SK-MEL-5 (cell line): ENCODE measurements around the gene BLOC1S1. TPM values are rescaled to one million over a fixed set of nuclear protein-coding genes. Genes with fewer than 3 reads are reported as not detected.

Experiments
- DNase-seq: peaks from one replicate; pipeline ENCODE4 v3.0.0-alpha.2; 2016; ENCODE audit warnings: low read depth, low spot score
- in situ Hi-C: cut with HindIII; loops from 2 replicates; pipeline ENCODE4 v1.10.0; 2016; ENCODE audit warnings: low sequenced_read_pairs, high pct_unique_total_duplicates, low pct_unique_long_range_greater_than_20kb
- polyA plus RNA-seq, 2 experiments: library from polyadenylated mRNA; depleted of rRNA; stranded (reverse); fragments of >200 nt; gene quantifications; 2 replicates each; pipeline ENCODE4 v1.2.3, GENCODE V29; 2015
- total RNA-seq: library from RNA; depleted of rRNA; stranded (reverse); fragments of >200 nt; shearing (Covaris generic); gene quantifications from 2 replicates; pipeline ENCODE4 v1.2.3, GENCODE V29; 2014; rRNA removed

BLOC1S1 gene
- 119 and 124 TPM in 2 replicates for total RNA-seq
- polyA plus RNA-seq (2015; cell fraction: cytosol; rRNA removed) = 108 and 157 TPM in 2 replicates
- polyA plus RNA-seq (2015; cell fraction: nucleus; rRNA removed) = 23.9 and 34.8 TPM in 2 replicates

DNA sequence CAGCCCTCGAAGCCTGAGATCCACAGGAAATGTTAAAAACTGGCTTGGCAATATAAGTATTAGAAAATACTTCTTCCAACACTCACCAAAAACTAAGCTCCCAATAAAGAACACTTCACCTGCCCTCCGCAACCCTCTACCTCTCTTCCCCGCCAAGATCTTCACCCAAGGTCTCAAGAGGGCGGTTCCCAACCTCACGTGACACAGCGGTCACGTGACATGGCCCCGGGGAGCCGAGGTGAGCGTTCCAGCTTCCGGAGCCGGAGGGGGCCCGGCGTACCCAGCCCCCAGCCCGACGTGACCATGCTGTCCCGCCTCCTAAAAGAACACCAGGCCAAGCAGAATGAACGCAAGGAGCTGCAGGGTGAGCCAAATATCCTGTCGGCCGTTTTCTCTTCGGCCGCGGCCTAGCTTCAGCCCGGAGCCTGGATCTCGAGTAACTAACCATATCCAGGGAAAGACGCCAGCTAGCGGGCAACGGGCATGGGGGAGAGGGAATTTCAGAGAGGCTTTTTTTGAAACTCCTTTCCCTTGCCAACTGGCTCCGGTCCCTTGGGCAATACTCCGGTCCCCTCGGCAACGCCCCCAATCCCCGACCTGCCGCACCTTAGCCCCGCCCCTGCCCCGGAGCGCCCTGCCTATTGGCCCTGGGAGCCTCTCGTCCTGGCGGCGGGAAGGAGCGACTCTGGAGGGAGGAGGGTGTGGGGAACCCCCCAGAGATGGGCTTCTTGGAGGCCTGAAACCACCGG, at the start of gene BLOC1S1:
Gene BLOC1S1, plus strand, starts transcription at position 214 of the 749 bp plus-strand sequence. Its CDS starts 6 bp downstream, at position 220.
- in situ Hi-C loops = no loop called here
- peak; percentile 86 for DNase-seq

DNA sequence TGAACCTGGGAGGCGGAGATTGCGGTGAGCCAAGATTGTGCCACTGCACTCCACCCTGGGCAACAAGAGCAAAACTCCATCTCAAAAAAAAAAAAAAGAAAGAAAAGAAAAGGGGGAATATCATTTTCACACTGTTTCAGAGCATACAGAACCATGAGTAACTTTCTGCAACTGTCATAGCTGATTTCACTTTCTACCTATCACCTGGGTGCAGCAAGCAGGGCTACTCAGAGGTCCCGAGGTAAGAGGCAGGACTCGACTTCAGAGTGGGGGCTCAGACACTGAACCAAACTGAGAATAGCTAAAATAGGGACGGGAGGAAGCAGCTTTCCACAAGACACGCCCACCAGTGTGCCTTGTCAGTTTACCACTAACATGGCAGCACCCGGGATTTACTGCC, 49.3 kb upstream of the BLOC1S1 start:
- no peak for DNase-seq
- in situ Hi-C loops = no loop called here

- in situ Hi-C loops = no loop called here
- DNase-seq = no peak
These were observed 45.6 kb upstream of the BLOC1S1 start for GRCh38 chr12:55670276-55670675.

DNA sequence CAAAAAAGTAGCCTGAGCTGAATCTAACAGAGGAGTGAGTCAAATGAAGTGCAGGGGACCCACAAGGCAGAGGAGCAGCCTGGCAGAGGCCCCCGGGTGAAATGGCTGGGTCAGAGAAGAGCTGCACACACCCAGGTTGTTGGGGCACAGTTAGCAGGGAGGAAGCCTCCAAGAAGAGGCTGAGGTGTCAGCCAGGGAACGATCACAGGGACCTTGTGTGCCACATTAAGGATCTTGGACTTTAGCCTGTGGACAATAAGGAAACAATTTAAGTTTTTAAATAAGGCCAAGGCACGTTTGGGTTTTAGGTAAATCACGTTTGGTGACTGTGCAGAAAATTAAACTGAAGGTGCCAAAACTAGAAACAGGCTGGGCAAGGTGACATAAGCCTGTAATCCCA, 44.1 kb upstream of the BLOC1S1 start:
- in situ Hi-C loops = no loop called here
- no peak for DNase-seq

DNA sequence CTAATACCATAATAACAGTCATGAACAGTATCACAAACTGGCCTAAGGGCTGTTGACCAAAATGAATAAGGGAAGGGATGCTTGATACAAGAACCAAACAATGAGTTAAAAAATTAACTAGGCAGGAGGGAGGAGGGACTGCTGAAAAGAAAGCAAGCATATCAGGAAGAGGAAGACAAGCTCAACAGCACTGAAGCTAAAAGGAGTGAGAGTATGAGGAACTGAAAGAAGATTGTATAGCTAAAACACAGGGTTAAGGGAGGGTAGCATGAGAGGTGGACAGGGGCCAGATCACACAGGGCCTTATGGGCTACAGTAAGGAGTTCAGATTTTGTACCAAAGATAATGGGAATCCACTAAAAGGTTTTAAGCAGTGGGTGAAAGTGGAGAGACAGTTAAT, 42.2 kb upstream of the BLOC1S1 start:
- no peak for DNase-seq
- in situ Hi-C loops = no loop called here

- no peak for DNase-seq
- in situ Hi-C loops = no loop called here
These were observed 40.2 kb upstream of the BLOC1S1 start for GRCh38 chr12:55675666-55676065.

DNA sequence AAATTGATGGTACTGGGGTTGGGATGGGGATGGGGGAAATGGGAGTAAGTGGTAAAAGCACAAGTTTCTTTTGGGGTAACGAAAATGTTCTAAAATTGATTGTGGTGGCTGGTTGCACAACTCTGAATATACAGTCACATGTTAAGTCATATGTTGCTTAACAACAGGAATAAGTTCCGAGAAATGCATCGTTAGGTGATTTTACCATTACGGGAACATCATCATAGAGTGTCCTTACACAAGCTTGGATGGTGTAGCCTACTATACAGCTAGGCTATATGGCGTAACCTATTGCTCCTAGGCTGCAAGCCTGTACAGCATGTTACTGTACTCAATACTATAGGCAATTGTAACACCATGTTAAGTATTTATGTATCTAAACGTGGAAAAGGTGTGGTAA, 39.1 kb upstream of the BLOC1S1 start:
- DNase-seq = no peak
- in situ Hi-C loops = no loop called here

DNA sequence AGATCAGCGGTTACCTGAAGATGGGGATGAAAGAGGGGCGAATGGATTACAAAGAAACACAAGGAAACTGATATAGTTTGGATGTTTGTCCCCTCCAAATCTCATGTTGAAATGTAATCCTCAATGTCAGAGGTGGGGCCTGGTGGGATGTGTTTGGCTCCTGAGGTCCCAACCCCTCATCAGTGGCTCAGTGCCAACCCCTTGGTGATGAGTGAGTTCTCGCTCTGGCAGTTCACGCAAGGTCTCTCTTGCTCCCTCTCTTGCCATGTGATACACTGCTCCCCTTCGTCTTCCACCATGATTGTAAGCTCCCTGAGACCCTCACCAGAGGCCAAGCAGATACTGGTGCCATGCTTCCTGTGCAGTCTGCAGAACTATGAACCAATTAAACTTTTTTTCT, 36.2 kb upstream of the BLOC1S1 start:
- in situ Hi-C loops = no loop called here
- no peak for DNase-seq

DNA sequence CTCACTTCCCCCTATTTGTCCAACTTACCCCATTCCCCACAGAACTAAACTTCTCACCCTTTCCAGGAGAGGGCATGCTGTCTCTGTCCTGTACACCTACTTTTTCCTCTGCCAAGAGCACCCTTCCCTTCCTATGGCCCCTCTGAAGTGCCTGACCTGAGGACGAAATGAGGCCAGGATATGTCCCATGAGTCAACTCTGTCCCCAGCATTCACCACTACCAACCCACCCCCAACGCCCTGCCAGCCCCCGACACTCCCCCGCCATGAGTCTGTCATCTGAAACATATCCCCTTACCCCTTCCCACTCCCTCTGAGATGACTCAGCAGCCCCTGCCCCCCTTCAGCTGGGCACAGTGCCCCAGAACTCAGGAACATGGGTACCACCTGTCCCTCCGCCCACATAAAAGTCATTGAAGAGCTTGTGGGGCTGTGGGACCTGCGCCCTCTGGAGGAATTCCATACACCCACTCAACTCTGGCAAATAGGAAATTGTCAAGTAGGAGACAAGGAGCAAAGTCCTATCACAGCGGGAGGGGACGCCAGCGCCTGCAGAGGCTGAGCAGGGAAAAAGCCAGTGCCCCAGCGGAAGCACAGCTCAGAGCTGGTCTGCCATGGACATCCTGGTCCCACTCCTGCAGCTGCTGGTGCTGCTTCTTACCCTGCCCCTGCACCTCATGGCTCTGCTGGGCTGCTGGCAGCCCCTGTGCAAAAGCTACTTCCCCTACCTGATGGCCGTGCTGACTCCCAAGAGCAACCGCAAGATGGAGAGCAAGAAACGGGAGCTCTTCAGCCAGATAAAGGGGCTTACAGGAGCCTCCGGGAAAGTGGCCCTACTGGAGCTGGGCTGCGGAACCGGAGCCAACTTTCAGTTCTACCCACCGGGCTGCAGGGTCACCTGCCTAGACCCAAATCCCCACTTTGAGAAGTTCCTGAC, 34.4 kb upstream of the BLOC1S1 start:
- in situ Hi-C loops = no loop called here
- DNase-seq = peak; percentile 83

DNA sequence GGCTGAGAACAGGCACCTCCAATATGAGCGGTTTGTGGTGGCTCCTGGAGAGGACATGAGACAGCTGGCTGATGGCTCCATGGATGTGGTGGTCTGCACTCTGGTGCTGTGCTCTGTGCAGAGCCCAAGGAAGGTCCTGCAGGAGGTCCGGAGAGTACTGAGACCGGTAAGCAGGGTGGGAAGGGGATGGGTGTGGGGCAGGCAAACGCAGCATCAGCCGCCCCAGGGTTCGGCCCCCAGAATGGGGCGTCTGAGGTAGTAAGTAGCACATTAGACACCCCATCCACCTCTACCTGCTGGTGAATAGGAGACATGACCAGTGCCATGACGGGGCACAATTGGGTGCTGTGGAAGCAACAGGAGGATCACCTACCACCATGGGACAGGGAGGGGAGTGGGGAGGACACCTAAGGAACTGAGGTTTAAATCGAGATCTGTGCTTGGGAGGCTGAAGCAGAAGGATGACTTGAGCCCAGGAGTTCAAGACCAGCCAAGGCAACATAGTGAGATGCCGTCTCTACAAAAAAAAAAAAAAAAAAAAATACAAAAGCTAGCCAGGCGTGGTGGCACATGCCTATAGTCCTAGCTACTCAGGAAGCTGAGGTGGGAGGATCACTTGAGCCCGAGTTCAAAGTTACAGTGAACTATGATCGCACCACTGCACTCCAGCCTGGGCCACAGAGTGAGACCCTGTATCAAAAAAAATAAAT, 33.6 kb upstream of the BLOC1S1 start:
- DNase-seq = no peak
- in situ Hi-C loops = no loop called here

DNA sequence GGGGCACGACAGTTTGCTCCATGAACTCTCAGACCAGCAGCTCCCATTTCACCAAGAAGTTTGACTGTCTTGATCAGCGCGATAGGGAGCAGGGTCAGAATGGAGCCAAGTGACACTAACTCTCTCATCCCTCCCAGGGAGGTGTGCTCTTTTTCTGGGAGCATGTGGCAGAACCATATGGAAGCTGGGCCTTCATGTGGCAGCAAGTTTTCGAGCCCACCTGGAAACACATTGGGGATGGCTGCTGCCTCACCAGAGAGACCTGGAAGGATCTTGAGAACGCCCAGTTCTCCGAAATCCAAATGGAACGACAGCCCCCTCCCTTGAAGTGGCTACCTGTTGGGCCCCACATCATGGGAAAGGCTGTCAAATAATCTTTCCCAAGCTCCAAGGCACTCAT, 32.2 kb upstream of the BLOC1S1 start:
- in situ Hi-C loops = no loop called here
- no peak for DNase-seq

DNA sequence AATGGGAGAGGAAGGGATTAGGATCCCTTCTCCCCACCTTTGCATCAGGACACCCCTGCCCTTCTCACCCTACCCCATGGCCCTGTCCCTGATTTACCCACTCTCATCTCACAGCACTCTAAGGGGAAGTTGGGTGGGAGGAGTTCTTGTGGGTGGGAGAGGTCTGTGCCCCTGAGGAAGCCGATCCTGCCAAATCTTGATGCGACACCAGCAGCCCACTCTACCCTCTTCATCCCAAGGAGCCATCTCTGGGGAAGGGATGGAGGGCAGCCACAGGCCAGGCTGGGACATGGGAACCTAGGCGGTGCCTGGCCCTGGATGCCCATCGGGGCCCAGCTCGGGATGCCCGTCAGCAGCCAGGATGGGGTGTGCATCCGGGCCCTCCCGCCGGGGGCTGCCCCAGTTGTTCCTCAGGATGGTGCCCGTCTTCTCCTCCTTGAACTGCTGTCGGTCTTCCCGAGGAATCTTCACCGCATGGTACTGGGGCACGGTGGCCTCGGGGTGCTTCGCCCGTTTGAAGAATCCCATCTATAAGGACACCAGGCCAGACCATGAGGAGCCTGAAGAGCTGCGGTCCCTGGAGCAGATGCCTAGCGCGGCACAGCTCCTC, 31.0 kb upstream of the BLOC1S1 start:
- no peak for DNase-seq
- in situ Hi-C loops = no loop called here

- in situ Hi-C loops = no loop called here
- no peak for DNase-seq
These were observed 30.2 kb upstream of the BLOC1S1 start for GRCh38 chr12:55685671-55686070.

GRCh38 chr12:55686366-55687010, 29.4 kb upstream of the BLOC1S1 start:
- no peak for DNase-seq
- in situ Hi-C loops = no loop called here

DNA sequence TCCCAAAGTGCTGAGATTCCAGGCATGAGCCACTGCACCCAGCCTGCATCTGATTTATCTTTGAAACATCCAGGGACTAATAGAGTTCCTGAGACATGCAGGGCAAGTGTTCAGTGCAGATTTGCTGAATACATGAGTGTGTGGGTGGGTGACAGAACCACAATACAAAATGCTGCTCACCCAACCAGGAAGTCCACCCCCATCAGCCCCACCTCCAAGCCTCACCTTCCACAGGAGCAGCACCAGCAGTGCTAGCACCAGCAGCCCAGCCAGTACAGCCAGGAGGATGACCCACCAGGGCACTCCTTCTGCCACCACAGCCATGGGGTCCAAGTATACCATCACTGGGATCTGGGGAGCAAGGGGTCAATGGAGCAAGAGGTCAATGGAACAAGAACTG, 28.1 kb upstream of the BLOC1S1 start:
- in situ Hi-C loops = no loop called here
- DNase-seq = no peak

- in situ Hi-C loops = no loop called here
- DNase-seq = no peak
These were observed 26.9 kb upstream of the BLOC1S1 start for GRCh38 chr12:55688716-55689655.
